HG02840 (cell line): Measurements from ENCODE around the gene GRM7.

ENCODE experiments used
- ATAC-seq: cut with Tn5 transposase; IDR thresholded peaks from one replicate; pipeline ENCODE4 v1.9.1; 2021; ENCODE audit warnings: mild to moderate bottlenecking, moderate library complexity, moderate number of reproducible peaks; ENCODE audit not compliant: unreplicated experiment, low FRiP score

GRM7 gene

DNA sequence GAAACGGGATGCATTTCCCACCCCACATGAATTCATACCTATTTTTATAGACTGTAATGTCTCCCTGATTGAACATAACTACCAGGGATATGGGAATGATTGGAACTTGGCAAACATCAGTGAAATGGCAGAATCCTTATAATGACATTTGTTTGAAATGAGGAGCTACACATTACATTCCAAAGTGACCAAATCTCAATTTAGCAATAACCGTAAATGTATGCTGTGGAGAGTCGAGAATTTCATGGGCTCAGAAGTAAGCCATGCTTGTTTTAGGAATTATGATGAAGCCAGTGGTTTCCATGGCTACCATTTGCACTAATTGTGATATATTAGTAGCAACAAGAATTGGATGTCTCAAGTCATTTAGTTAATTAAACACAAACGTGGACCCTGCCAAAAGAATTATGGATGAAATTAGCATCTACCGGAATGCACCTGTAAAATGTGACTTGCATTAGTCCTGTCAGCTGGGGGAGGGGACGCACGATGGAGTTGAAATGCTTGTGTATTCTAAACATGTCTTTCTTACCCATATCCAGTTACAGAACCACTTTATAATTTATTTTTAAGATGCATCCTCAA lies 760.2 kb downstream of the GRM7 start:
- ATAC-seq = no peak

GRCh38 chr3:7621651-7622050 lies 760.7 kb downstream of the GRM7 start:
- ATAC-seq = no peak

GRCh38 chr3:7625021-7625420 lies 764.1 kb downstream of the GRM7 start:
- no peak for ATAC-seq

DNA sequence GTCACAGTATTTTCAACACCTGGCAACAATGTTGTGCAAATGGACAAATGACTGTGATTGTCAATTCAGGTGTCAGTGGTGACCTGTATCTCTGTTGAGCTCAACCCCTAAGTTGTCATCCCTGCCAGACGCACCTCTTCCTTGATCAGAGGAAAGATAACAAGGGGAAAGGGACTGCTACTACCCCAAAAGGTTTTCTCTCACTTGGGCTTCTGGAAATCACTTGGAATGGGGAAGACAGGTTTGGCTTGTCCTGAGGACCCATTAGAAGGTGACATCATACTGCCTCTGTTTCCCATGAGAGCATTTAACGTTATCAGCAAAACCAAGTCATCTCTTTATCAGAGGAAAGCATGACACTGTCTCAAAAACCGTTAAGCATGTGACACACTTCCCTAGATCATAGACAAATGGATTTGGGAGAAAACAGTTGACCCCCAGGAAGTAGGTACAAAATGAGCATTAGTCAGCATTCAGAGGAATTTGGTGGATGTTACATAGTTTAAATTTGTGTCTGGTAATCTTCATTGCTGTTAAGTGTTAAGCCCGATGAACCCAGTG lies 769.5 kb downstream of the GRM7 start:
- no peak for ATAC-seq

GRCh38 chr3:7630925-7631324 lies 770.0 kb downstream of the GRM7 start:
- no peak for ATAC-seq

- no peak for ATAC-seq
These were observed 771.4 kb downstream of the GRM7 start for GRCh38 chr3:7632305-7632704.

GRCh38 chr3:7637694-7638093 lies 776.8 kb downstream of the GRM7 start:
- no peak for ATAC-seq

DNA sequence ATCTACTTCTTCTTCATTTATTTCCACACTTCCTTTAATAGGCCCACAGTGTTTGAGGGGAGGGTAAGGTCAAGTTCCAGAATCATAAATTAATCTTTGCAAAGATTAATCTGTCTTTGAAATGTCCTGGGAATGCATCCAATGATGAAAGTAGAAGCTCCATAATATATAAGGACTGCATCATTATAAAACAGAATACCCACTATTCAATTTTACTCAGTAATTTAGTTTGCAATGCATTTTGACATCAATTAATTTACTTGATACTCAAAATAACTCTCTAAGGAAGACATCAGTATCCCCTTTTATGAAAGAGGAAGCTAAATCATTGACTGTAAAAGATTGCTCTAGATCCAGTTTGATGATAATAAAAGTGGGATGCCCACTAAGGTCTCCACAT lies 777.2 kb downstream of the GRM7 start:
- ATAC-seq = no peak

GRCh38 chr3:7640787-7641186 lies 779.9 kb downstream of the GRM7 start:
- ATAC-seq = no peak

- no peak for ATAC-seq
These were observed 785.9 kb downstream of the GRM7 start for GRCh38 chr3:7646851-7647250.

DNA sequence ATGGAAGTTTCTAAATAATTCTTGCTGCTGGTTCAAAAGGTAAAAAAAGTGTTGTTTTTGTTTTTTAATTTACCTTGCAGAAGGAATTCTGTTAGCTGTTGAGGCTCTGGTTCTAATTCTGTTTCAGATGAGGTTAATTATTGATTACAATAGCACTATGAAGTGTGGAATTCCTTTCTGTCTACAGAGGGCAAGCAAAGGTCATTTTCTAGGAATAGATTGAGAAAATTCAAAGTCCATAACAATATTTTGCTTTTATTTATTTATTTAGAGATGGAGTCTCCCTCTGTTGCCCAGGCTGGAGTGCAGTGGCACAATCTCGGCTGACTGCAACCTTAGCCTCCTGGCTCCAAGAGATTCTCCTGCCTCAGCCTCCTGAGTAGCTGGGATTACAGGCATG lies 789.6 kb downstream of the GRM7 start:
- no peak for ATAC-seq

DNA sequence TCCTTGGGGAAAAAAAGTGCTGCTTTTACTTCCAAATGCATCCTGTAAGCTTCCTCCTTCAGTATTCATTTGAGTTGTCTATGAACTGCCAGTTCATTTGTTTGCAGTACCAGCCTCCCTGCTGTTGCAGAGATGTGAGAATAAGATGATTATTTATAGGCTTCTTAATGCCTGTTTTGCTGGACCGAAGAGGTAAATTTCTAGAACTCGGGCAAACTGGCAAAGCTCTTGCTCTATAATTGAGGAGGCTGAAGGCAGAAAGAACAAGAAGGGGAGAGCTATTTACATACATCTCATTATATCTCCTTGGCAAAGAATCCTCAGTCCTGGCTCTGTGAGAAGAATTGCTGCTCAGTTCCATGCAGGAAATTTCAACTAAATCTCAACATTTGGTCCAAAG lies 790.4 kb downstream of the GRM7 start:
- no peak for ATAC-seq

DNA sequence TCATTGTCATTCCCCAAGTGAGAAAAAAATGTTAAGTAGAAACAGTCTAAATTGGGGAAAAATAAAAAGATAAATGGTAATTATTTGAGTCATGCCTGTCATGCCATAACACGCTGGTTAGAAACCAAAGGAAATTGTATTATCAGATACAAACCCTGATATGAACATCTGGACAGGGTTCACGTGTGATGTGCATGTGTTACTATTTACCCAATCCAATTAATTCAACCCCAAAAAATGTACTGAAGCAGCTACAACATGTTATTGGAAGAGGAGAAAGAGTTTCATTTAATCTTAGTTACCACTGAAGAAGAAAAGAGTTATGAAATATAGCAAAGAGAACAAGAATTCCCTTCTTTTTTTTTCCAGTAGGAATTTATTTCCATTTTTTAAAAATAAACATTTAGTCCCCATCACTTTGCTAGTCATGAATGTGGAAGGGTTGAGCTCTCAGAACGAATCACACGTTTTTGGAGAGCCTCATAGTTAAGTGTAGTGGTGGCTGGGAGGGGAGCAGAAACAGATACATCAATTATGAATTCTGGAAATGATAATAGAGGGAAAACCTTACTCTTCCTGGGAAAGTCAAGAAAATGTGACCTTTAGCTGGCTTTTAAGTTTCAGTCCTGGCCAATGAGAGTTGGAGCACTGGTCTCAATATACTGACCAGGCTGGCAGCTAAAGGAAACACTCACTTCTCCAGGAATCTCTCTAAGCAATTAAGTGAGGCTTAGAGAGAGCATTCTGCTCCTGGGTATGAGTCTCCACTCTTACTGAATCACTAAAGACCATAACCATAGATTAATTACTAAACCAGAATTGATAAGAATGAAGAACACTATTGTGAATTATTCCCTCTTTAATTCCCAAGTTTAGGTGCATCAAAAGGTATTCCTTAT lies 796.5 kb downstream of the GRM7 start:
- no peak for ATAC-seq

GRCh38 chr3:7658294-7658693 lies 797.4 kb downstream of the GRM7 start:
- no peak for ATAC-seq

GRCh38 chr3:7659079-7659478 lies 798.2 kb downstream of the GRM7 start:
- no peak for ATAC-seq

DNA sequence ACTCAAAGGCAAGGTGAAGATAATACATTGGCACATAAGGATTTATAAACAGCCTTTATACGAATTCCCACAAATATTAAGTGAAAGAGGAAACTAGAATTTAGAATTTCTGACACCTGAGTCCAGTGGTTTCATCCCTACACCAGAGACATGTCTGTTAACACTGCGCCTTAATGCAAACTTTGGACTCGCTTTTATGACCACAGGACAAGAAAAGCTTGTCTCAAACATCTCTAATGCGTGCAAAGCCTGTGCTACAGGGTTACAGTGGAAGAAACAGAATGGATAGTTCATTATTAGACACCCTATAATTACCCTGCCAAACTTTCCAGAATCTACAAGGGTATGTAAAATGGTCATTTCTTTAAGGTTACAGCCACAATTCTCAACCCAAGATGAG lies 802.9 kb downstream of the GRM7 start:
- ATAC-seq = no peak

DNA sequence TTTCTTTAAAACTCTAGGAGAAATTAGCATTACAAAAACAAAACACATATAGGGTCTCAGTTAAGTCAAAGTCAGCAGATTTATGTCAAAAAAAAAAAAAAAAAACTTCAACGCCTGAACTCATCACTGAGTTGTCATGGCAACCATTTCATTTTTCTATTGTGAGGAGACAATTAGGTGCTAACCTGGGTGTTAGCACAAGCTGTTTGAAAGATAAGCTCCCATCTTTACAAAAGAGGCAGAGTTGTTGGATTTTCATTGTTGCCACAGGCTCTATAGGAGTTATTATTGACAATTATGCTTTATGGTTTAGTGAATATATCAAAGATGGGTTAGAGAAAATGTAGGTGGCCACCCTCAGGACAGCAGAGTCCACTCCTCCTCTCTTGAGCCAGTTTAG lies 806.9 kb downstream of the GRM7 start:
- no peak for ATAC-seq

- no peak for ATAC-seq
These were observed 808.7 kb downstream of the GRM7 start for GRCh38 chr3:7669641-7670040.

DNA sequence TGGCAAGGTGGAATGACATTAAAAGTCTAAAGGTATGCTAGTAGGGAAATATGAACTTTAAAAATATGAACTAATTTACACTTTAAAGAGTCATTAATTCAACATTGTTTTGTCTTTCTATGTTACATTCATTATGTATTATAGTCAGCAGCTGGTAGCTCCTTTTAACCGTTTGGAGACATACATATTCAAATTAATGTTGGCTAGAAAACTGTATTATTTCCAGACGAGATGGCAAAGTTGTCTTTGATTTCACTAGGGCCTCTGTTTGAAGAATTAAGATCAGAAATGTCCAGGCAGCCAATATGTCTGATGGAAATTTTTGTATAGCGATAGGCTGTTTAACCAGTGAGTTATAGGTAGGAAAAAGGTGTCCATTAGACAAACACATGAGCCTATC lies 817.6 kb downstream of the GRM7 start:
- ATAC-seq = no peak

- no peak for ATAC-seq
These were observed 821.9 kb downstream of the GRM7 start for GRCh38 chr3:7682822-7683229.

- ATAC-seq = no peak
These were observed 822.5 kb downstream of the GRM7 start for GRCh38 chr3:7683426-7683825.

DNA sequence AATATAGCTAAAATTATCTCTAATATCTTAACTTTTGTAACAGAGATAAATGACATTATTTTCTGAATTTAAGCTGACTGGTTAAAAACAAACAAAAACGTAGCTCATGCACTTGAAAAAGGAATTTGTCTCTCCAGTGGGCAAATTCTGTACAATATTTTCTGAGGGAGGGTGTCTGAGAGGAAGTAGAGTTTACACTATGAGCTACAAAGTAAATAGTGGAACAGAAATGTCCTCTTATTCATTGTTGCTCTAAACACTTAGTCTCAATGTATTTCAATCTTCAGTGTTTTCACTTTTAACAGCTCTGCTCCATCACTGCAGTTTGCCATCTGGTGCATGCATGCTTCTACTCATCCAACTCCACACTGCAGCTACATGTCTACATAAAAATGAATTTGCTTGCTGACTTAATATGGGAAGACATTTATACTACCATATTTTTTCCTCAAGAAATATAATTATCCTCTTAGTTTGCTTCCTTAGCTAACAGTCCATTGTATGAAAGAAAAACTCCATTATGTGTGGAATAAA lies 823.3 kb downstream of the GRM7 start:
- ATAC-seq = no peak
